Ammon's horn (tissue), 1 donor: Measurements from ENCODE around the gene AK2.
A peak's percentile ranks its signal among the peaks of the same experiment; 100 is the strongest.

ENCODE experiments used
- DNase-seq: peaks from one replicate; pipeline ENCODE4 v3.0.0-alpha.2; 2016; ENCODE audit warnings: low spot score

AK2 gene

GRCh38 chr1:33022650-33023200 is 14.0 kb downstream of the AK2 start:
- no peak for DNase-seq

GRCh38 chr1:33021567-33022431 is 14.9 kb downstream of the AK2 start:
- DNase-seq = no peak

GRCh38 chr1:33018112-33018511 is 18.6 kb downstream of the AK2 start:
- DNase-seq = no peak

GRCh38 chr1:33017175-33017574 is 19.5 kb downstream of the AK2 start:
- no peak for DNase-seq

- DNase-seq = no peak
Observed at GRCh38 chr1:33015216-33015615, 21.5 kb downstream of the AK2 start.

- DNase-seq = no peak
Observed at GRCh38 chr1:33014464-33015163, 22.1 kb downstream of the AK2 start.

- DNase-seq = no peak
Observed at GRCh38 chr1:33013791-33014190, 22.9 kb downstream of the AK2 start.

GRCh38 chr1:33012165-33012564 is 24.5 kb downstream of the AK2 start:
- no peak for DNase-seq

- peak; percentile 62 for DNase-seq
Observed at GRCh38 chr1:33010932-33011731, 25.6 kb downstream of the AK2 start.

GRCh38 chr1:33009561-33009960 is 27.1 kb downstream of the AK2 start:
- no peak for DNase-seq

GRCh38 chr1:33008051-33008914 is 28.4 kb downstream of the AK2 start:
- no peak for DNase-seq

- peak; percentile 75 for DNase-seq
Observed at GRCh38 chr1:33007190-33008050, 29.3 kb downstream of the AK2 start.

- no peak for DNase-seq
Observed at GRCh38 chr1:33005838-33006421, 30.8 kb downstream of the AK2 start.

- peak; percentile 47 for DNase-seq
Observed at GRCh38 chr1:33005117-33005837, 31.4 kb downstream of the AK2 start.

GRCh38 chr1:33004613-33005012 is 32.1 kb downstream of the AK2 start:
- no peak for DNase-seq

- DNase-seq = no peak
Observed at GRCh38 chr1:33003657-33004056, 33.0 kb downstream of the AK2 start.

- no peak for DNase-seq
Observed at GRCh38 chr1:33002006-33002405, 34.7 kb downstream of the AK2 start.

GRCh38 chr1:33001282-33001681 is 35.4 kb downstream of the AK2 start:
- DNase-seq = no peak

- DNase-seq = no peak
Observed at GRCh38 chr1:33000427-33001026, 36.2 kb downstream of the AK2 start.
